ENCODE measurements around the gene PTPRM. TPM values are rescaled to one million over a fixed set of nuclear protein-coding genes. Genes with fewer than 3 reads are reported as not detected.

The PTPRM gene
- total and polyA plus RNA-seq, 4 donors: 118 to 160 (median 122) TPM

- Histone ChIP-seq H3K4me1 (ENCODE audit: control insufficient read depth, insufficient read depth, low read length) (peaks cover 5% of the 10 kb centered on the region), H3K27ac (ENCODE audit: low read depth, low read length) (no peak overlapping the region), H3K4me3 (ENCODE audit: low read depth, low read length) (no peak overlapping the region)
These were observed 1.4 kb upstream of the PTPRM start for GRCh38 chr18:7565677-7566076.

GRCh38 chr18:7566244-7566566, 911 bp upstream of the PTPRM start:
- peak in 1 of 6 donors; percentile 47 for DNase-seq (ENCODE audit: low read depth in 4 of 6, low spot score in 6 of 6)
- H3K9me3 ChIP-seq (ENCODE audit: control insufficient read depth, insufficient read depth, low read length): no peaks in the 10 kb centered on the region
- H3K27me3 ChIP-seq (ENCODE audit: control insufficient read depth, insufficient read depth, low read length): no peaks in the 10 kb centered on the region
- peaks cover 5% of the 10 kb centered on the region for H3K4me1 ChIP-seq (ENCODE audit: control insufficient read depth, insufficient read depth, low read length)
- peak overlapping the region; percentile 57 for H3K27ac ChIP-seq (ENCODE audit: low read depth, low read length)
- peak overlapping the region; percentile 46 for H3K4me3 ChIP-seq (ENCODE audit: low read depth, low read length)
- no peaks in the 10 kb centered on the region for H3K36me3 ChIP-seq (ENCODE audit: control insufficient read depth, insufficient read depth, low read length)
- WGBS (ENCODE audit: insufficient coverage): 18% methylated on average over 3 of the region's 4 CpGs

More at GRCh38 chr18:7565677-7566076, 1.4 kb upstream of the PTPRM start:
- DNase-seq (ENCODE audit: low read depth in 4 of 6, low spot score in 6 of 6): no peak
- H3K27me3 ChIP-seq (ENCODE audit: control insufficient read depth, insufficient read depth, low read length): no peaks in the 10 kb centered on the region
- H3K9me3 ChIP-seq (ENCODE audit: control insufficient read depth, insufficient read depth, low read length): no peaks in the 10 kb centered on the region
- no peaks in the 10 kb centered on the region for H3K36me3 ChIP-seq (ENCODE audit: control insufficient read depth, insufficient read depth, low read length)

- Histone ChIP-seq H3K27me3 (ENCODE audit: control insufficient read depth, insufficient read depth, low read length) (no peaks in the 10 kb centered on the region), H3K36me3 (ENCODE audit: control insufficient read depth, insufficient read depth, low read length) (no peaks in the 10 kb centered on the region), H3K4me3 (ENCODE audit: low read depth, low read length) (peak overlapping the region; percentile 75), H3K27ac (ENCODE audit: low read depth, low read length) (peak overlapping the region; percentile 87), H3K4me1 (ENCODE audit: control insufficient read depth, insufficient read depth, low read length) (peaks cover 5% of the 10 kb centered on the region), H3K9me3 (ENCODE audit: control insufficient read depth, insufficient read depth, low read length) (no peaks in the 10 kb centered on the region)
- under 1% methylated on average over 109 of the region's 109 CpGs for WGBS (ENCODE audit: insufficient coverage)
- DNase-seq (ENCODE audit: low read depth in 4 of 6, low spot score in 6 of 6): peak in 2 of 6 donors; percentile 58 to 75
These were observed 634 bp downstream of the PTPRM start for GRCh38 chr18:7567474-7568425.

GRCh38 chr18:7568426-7568825, 1.3 kb downstream of the PTPRM start:
- Histone ChIP-seq H3K27ac (ENCODE audit: low read depth, low read length) (peak overlapping the region; percentile 47), H3K4me1 (ENCODE audit: control insufficient read depth, insufficient read depth, low read length) (peaks cover 5% of the 10 kb centered on the region), H3K9me3 (ENCODE audit: control insufficient read depth, insufficient read depth, low read length) (no peaks in the 10 kb centered on the region), H3K27me3 (ENCODE audit: control insufficient read depth, insufficient read depth, low read length) (no peaks in the 10 kb centered on the region), H3K36me3 (ENCODE audit: control insufficient read depth, insufficient read depth, low read length) (no peaks in the 10 kb centered on the region), H3K4me3 (ENCODE audit: low read depth, low read length) (peak overlapping the region; percentile 62)
- DNase-seq (ENCODE audit: low read depth in 4 of 6, low spot score in 6 of 6): peak in 3 of 6 donors; percentile 43 to 84 (median 76)
- under 1% methylated on average over 40 of the region's 44 CpGs for WGBS (ENCODE audit: insufficient coverage)

GRCh38 chr18:7571626-7572025, 4.5 kb downstream of the PTPRM start:
- WGBS (ENCODE audit: insufficient coverage): no CpG with 5 or more reads among the region's 2 CpGs
- Histone ChIP-seq H3K9me3 (ENCODE audit: control insufficient read depth, insufficient read depth, low read length) (no peaks in the 10 kb centered on the region), H3K27ac (ENCODE audit: low read depth, low read length) (no peak overlapping the region), H3K4me3 (ENCODE audit: low read depth, low read length) (no peak overlapping the region), H3K4me1 (ENCODE audit: control insufficient read depth, insufficient read depth, low read length) (peaks cover 8% of the 10 kb centered on the region), H3K27me3 (ENCODE audit: control insufficient read depth, insufficient read depth, low read length) (no peaks in the 10 kb centered on the region), H3K36me3 (ENCODE audit: control insufficient read depth, insufficient read depth, low read length) (no peaks in the 10 kb centered on the region)
- DNase-seq (ENCODE audit: low read depth in 4 of 6, low spot score in 6 of 6): no peak

- Histone ChIP-seq H3K9me3 (ENCODE audit: control insufficient read depth, insufficient read depth, low read length) (no peaks in the 10 kb centered on the region), H3K27ac (ENCODE audit: low read depth, low read length) (no peak overlapping the region), H3K36me3 (ENCODE audit: control insufficient read depth, insufficient read depth, low read length) (no peaks in the 10 kb centered on the region), H3K4me1 (ENCODE audit: control insufficient read depth, insufficient read depth, low read length) (peaks cover 8% of the 10 kb centered on the region), H3K27me3 (ENCODE audit: control insufficient read depth, insufficient read depth, low read length) (no peaks in the 10 kb centered on the region), H3K4me3 (ENCODE audit: low read depth, low read length) (no peak overlapping the region)
- WGBS (ENCODE audit: insufficient coverage): 83% methylated on average over 2 of the region's 2 CpGs
- no peak for DNase-seq (ENCODE audit: low read depth in 4 of 6, low spot score in 6 of 6)
These were observed 5.7 kb downstream of the PTPRM start for GRCh38 chr18:7572822-7573221.

- peaks cover 3% of the 10 kb centered on the region for H3K4me1 ChIP-seq (ENCODE audit: control insufficient read depth, insufficient read depth, low read length)
- 92% methylated on average over 2 of the region's 2 CpGs for WGBS (ENCODE audit: insufficient coverage)
- no peak overlapping the region for H3K27ac ChIP-seq (ENCODE audit: low read depth, low read length)
- no peaks in the 10 kb centered on the region for H3K27me3 ChIP-seq (ENCODE audit: control insufficient read depth, insufficient read depth, low read length)
- DNase-seq (ENCODE audit: low read depth in 4 of 6, low spot score in 6 of 6): no peak
- H3K9me3 ChIP-seq (ENCODE audit: control insufficient read depth, insufficient read depth, low read length): no peaks in the 10 kb centered on the region
- H3K4me3 ChIP-seq (ENCODE audit: low read depth, low read length): no peak overlapping the region
- no peaks in the 10 kb centered on the region for H3K36me3 ChIP-seq (ENCODE audit: control insufficient read depth, insufficient read depth, low read length)
These were observed 8.4 kb downstream of the PTPRM start for GRCh38 chr18:7575465-7576028.

GRCh38 chr18:7576077-7576476, 9.0 kb downstream of the PTPRM start:
- DNase-seq (ENCODE audit: low read depth in 4 of 6, low spot score in 6 of 6): peak in 1 of 6 donors; percentile 47
- Histone ChIP-seq H3K4me3 (ENCODE audit: low read depth, low read length) (no peak overlapping the region), H3K4me1 (ENCODE audit: control insufficient read depth, insufficient read depth, low read length) (peaks cover 3% of the 10 kb centered on the region)

GRCh38 chr18:7576685-7577084, 9.6 kb downstream of the PTPRM start:
- H3K4me1 ChIP-seq (ENCODE audit: control insufficient read depth, insufficient read depth, low read length): peaks cover 3% of the 10 kb centered on the region
- H3K27ac ChIP-seq (ENCODE audit: low read depth, low read length): no peak overlapping the region
- no peaks in the 10 kb centered on the region for H3K27me3 ChIP-seq (ENCODE audit: control insufficient read depth, insufficient read depth, low read length)
- no peak for DNase-seq (ENCODE audit: low read depth in 4 of 6, low spot score in 6 of 6)
- H3K9me3 ChIP-seq (ENCODE audit: control insufficient read depth, insufficient read depth, low read length): no peaks in the 10 kb centered on the region
- no peak overlapping the region for H3K4me3 ChIP-seq (ENCODE audit: low read depth, low read length)
- H3K36me3 ChIP-seq (ENCODE audit: control insufficient read depth, insufficient read depth, low read length): no peaks in the 10 kb centered on the region

More at GRCh38 chr18:7576077-7576476, 9.0 kb downstream of the PTPRM start:
- Histone ChIP-seq H3K36me3 (ENCODE audit: control insufficient read depth, insufficient read depth, low read length) (no peaks in the 10 kb centered on the region), H3K27ac (ENCODE audit: low read depth, low read length) (no peak overlapping the region), H3K9me3 (ENCODE audit: control insufficient read depth, insufficient read depth, low read length) (no peaks in the 10 kb centered on the region), H3K27me3 (ENCODE audit: control insufficient read depth, insufficient read depth, low read length) (no peaks in the 10 kb centered on the region)

GRCh38 chr18:7577706-7578105, 10.6 kb downstream of the PTPRM start:
- Histone ChIP-seq H3K4me1 (ENCODE audit: control insufficient read depth, insufficient read depth, low read length) (peaks cover 3% of the 10 kb centered on the region), H3K27me3 (ENCODE audit: control insufficient read depth, insufficient read depth, low read length) (no peaks in the 10 kb centered on the region), H3K9me3 (ENCODE audit: control insufficient read depth, insufficient read depth, low read length) (no peaks in the 10 kb centered on the region), H3K36me3 (ENCODE audit: control insufficient read depth, insufficient read depth, low read length) (no peaks in the 10 kb centered on the region), H3K27ac (ENCODE audit: low read depth, low read length) (no peak overlapping the region), H3K4me3 (ENCODE audit: low read depth, low read length) (no peak overlapping the region)
- DNase-seq (ENCODE audit: low read depth in 4 of 6, low spot score in 6 of 6): no peak
- no CpG with 5 or more reads among the region's 1 CpG for WGBS (ENCODE audit: insufficient coverage)

Data from spinal cord (tissue), 10 donors.